ENCODE data around the gene SLC35F1.

SLC35F1 gene

DNA sequence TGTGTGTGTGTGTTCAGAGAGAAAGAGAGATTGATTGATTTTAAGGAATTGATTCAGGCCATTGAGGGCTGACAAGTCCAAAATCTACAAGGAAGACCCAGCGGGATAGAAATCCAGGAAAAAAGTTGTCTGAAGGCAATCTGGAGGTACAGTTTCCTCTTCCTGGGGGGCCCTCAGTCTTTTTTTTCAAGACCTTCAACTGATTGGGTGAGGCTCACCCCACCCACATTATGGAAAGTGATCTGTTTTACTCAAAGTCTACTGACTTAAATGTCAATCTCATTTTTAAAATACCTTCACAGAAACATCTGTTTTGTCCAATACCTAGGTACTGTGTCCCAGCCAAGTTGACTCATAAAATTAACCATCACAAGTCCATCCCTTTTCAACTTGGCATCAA lies 398.0 kb downstream of the SLC35F1 start:
- no peak overlapping the region for H3K4me3 ChIP-seq (ENCODE audit: control insufficient read depth, low read depth, low read length)
- DNase-seq (ENCODE audit: low read depth), result no peak
- TF ChIP-seq, protein P1, sequence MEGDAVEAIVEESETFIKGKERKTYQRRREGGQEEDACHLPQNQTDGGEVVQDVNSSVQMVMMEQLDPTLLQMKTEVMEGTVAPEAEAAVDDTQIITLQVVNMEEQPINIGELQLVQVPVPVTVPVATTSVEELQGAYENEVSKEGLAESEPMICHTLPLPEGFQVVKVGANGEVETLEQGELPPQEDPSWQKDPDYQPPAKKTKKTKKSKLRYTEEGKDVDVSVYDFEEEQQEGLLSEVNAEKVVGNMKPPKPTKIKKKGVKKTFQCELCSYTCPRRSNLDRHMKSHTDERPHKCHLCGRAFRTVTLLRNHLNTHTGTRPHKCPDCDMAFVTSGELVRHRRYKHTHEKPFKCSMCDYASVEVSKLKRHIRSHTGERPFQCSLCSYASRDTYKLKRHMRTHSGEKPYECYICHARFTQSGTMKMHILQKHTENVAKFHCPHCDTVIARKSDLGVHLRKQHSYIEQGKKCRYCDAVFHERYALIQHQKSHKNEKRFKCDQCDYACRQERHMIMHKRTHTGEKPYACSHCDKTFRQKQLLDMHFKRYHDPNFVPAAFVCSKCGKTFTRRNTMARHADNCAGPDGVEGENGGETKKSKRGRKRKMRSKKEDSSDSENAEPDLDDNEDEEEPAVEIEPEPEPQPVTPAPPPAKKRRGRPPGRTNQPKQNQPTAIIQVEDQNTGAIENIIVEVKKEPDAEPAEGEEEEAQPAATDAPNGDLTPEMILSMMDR (IDR thresholded peaks at IDR 0.05; ENCODE audit: control insufficient read depth, insufficient read depth, low read depth, low read length, missing control alignments), result no peak

DNA sequence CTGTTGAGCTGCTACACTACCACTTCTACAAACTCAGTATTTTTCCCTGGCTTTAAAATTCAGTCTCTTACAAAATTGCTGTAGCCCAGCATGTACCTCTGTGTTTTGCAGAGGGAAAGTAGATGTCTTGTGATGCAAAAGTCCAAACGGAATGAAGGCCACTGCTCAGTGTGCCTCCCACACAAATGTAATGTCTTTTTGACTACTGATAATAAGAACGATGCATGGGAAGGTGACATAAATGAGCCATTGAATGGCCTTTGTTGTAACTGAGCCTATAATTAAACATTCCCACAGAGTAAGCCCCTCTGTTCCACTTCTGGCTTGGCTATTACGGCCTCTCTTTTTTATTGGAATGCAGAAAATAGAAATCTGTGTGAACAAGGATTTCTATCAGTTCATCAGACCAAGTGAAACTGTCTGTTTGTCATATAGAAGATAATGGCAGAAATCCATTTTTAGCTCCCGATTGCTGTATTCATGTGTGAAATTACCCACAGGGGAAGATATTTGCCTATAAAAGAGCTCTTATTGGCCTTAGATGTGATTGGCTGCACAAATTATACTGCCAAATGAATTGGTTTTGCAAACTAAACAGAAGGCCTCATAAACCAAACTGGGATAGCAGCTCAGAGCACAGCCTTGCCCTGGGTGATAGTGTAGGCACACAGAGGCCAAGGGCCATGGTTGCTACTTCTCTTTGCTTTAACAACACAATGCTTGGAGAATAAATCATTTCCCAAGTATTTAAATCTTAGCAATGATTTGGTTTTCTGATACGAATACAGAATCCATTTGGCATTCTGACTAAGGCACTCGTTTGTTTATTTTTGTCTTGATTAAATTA lies 399.6 kb downstream of the SLC35F1 start:
- no peak for DNase-seq (ENCODE audit: low read depth)
- no peak overlapping the region for H3K4me3 ChIP-seq (ENCODE audit: control insufficient read depth, low read depth, low read length)
- TF ChIP-seq, protein P1 (IDR thresholded peaks at IDR 0.05; ENCODE audit: control insufficient read depth, insufficient read depth, low read depth, low read length, missing control alignments), result no peak

DNA sequence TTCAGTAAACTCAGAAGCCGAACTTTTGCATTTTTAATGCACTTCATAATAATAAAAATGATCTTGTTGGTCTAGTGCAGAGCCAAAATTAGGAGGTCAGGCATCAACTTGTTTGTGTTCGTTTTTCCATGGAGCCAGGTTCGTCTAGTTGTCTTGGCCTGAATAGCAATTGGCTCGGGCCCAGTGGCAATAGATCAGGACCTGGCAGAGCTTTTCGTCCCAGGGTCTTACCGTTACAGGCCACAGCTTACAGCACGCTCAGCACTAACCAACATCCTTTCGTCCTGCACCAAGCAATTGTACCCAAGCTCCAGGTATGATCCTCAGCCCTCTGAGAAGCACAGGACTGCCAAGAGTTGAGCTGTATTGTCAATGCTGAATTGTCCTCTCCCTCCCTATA lies 400.5 kb downstream of the SLC35F1 start:
- TF ChIP-seq, protein P1 (IDR thresholded peaks at IDR 0.05; ENCODE audit: control insufficient read depth, insufficient read depth, low read depth, low read length, missing control alignments), result no peak
- no peak overlapping the region for H3K4me3 ChIP-seq (ENCODE audit: control insufficient read depth, low read depth, low read length)
- no peak for DNase-seq (ENCODE audit: low read depth)

DNA sequence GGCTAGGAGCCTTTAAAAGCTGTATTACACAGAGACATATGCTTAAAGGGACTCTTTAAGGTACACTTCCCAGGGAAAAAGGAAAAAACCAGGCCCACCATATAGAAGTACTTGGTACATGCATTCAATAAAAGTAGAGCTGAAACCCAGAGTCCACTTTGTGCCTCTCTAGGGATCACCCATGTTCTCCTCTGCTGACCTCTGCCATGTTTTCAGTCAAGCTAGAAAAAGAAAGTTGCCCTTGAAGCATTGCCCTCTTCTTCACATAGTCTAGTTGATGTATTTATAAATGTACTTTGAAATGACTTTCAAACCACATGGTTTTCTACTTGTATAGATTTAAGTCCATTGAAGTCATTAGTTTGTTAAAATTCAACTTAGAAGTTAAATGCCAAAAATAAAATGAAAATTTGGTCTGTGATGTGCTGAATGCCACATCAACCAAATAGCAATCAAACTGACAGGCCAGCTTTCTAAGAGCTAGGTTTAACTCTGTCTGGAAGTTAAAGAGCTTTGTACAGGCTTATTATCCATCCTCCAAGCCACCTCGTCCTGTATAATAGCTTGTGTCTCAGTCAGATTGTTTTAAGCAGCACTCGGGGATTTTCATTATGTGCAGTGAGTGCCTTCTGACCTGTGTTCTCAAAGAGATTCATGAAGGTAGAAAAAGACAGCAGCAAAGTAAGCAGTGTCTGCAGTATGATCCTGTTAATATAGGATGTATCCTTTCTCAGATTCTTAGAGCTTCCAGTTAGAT lies 402.5 kb downstream of the SLC35F1 start:
- TF ChIP-seq, protein P1 (IDR thresholded peaks at IDR 0.05; ENCODE audit: control insufficient read depth, insufficient read depth, low read depth, low read length, missing control alignments), result no peak
- DNase-seq (ENCODE audit: low read depth), result no peak
- no peak overlapping the region for H3K4me3 ChIP-seq (ENCODE audit: control insufficient read depth, low read depth, low read length)

DNA sequence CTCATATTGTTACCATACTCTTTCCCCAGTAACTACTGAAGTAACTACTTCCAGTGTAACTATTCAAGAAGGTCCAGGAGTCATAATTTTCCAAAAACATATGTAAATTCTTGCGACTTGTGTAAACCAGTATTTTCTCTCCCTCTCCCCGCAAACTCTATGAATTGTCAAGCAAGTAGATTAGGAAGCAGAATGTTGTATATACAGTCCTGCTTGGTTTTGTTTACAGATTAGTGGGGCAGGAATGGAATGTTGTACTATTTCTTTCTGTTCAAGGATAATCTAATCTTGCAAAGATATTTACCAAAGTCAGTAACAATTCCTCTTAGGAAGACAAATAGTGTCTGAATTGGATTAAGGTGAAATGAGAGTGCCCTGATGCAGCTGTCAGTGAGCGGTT lies 406.1 kb downstream of the SLC35F1 start:
- no peak for DNase-seq (ENCODE audit: low read depth)
- TF ChIP-seq, protein P1 (IDR thresholded peaks at IDR 0.05; ENCODE audit: control insufficient read depth, insufficient read depth, low read depth, low read length, missing control alignments), result no peak
- no peak overlapping the region for H3K4me3 ChIP-seq (ENCODE audit: control insufficient read depth, low read depth, low read length)

DNA sequence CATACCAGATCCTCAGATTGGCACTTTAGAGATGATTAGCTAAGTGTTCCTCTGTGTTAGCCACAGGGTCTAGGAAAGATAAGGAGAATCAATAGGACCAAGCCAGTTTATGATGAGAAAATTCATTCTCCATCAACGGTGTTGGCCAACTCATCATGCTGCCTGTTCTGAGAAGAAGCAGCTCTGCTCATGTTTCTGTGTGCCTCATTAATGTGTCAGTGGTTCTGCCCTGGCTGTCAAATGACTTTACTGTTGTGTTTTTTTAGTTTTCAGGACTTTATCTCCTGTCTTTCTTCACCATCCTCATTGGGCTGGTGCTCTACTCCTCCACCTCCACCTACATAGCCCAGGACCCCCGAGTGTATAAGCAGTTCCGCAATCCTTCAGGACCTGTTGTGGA lies 406.7 kb downstream of the SLC35F1 start:
- TF ChIP-seq, protein P1 (IDR thresholded peaks at IDR 0.05; ENCODE audit: control insufficient read depth, insufficient read depth, low read depth, low read length, missing control alignments), result no peak
- DNase-seq (ENCODE audit: low read depth), result no peak
- H3K4me3 ChIP-seq (ENCODE audit: control insufficient read depth, low read depth, low read length), result no peak overlapping the region
